GM18519 (cell line): ENCODE results near the gene LIPC.

Experiments used
- ATAC-seq: cut with Tn5 transposase; IDR thresholded peaks from one replicate; pipeline ENCODE4 v1.9.1; 2021; ENCODE audit warnings: mild to moderate bottlenecking, moderate library complexity; ENCODE audit not compliant: unreplicated experiment, low FRiP score

LIPC gene

DNA sequence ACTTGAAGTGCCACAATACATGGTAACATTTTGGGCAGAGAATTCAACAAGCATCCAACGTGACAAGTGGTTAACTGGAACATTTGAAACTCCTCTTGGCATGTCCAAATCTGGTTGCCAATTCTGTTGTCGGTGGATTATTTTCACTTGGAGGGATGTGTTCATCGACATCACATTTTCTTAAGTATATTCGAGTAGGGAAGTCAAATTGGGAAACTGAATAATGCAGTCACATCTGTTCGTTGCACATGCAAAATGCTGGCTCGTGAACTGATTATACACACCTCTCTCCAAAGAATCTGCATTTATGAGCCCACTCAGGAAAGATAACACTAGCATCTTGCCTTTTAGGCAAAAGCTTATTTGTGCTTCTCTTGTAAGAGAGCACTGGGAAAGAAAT is 139.7 kb downstream of the LIPC start:
- ATAC-seq: no peak

DNA sequence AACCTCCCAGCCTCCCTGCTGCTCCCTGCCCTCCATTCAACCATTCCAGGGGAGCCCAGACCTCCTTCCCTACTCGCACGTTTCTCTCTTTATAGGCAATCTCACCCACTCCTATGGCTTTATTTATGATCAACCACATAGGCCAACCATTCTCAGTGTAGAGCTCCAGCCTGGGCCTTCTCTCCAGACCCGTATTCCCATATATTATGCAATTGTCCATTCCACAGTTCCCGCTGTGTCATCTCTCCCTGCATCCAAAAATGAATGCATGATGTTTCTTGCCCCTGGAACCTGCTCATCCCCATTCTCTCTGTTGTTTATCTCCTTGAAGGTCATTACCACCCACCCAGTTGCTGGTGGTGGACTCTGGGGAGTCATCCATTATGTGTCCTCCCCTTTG is 140.7 kb downstream of the LIPC start:
- ATAC-seq: no peak

DNA sequence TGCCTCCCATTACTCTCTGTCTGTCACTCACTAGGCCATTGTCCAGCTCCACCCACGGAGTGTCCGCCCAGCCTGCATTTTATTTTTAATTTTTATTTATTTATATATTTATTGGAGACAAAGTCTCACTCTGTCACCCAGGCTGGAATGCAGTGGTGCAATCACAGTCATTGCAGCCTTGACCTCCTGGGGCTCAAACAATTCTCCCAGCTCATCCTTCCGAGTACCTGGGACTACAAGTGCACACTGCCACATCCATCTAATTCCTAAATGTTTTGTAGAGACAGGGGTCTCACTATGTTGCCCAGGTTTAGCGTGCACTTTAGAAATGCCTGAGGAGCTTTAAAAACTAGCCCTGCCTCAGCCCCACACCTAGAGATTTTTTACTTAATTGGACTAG is 141.5 kb downstream of the LIPC start:
- no peak for ATAC-seq

DNA sequence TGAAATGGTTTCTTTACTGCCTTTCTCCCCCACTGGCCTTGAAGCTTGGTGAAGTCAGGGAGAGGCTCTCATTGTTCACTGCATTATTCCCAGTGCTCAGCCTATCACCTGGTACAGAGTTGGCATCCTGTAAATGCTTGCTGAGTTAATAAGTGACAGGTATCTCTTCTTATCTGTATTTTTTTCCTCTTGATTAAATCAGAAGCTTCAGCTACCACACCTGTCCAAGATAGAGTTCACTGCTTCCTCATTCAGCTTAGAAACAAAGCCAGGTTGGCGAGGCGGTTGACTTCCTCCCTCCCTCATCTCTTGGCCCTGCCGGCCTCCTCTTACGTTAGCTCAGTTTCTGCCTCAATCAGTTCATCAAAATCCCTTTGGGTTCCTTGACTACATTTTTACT is 142.8 kb downstream of the LIPC start:
- ATAC-seq: no peak

DNA sequence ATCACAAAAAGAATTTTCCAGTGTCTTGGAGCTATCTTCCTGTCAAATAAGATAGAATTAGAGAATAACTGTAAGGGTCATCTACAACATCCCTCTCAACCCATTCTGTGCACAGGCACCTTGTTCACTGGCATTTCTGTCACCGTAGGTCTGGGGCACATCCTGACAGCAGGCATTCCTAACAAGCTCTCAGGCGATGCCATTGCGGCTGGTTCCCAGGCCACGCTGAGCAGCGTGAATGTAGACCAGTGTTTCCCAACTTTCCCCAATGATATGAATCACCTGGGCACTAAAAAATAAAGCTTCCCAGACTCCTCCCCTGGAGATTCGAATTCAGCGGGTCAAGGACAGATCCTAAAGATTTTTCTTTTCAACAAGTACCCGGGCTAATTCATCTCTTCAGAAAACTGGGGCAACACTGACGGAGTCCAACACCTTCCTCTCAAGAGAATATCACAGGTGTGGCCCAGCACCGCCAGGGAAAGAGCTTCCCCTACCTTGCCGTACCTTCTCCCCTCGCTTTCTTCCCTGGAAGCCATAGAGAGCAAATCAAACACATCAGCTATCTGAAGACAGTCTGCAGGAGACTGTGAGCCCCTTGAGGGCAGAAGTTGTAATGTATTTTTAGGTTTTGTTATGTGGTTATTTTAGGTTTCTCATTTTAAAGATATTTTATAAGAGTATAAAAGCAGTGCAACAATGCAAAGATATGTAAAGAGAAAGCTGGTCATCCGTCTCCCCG is 143.4 kb downstream of the LIPC start:
- ATAC-seq: no peak

DNA sequence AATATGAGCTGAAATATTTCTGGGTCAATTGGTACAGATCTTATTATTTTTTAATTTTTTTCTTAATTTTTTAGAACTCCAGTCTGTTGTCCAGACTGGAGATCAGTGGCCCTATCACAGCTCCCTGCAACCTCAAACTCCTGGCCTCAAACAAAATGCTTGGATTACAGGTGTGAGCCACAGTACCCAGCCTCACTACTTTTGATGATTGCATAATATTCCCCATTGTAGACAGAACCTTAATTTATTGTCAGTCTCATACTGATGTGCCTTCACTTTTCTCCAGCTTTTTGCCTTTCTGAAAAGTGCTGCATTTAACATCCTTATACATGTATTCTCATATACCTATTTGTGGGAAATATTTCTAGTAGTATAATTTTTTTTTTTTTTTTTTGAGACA is 144.9 kb downstream of the LIPC start:
- ATAC-seq: no peak

DNA sequence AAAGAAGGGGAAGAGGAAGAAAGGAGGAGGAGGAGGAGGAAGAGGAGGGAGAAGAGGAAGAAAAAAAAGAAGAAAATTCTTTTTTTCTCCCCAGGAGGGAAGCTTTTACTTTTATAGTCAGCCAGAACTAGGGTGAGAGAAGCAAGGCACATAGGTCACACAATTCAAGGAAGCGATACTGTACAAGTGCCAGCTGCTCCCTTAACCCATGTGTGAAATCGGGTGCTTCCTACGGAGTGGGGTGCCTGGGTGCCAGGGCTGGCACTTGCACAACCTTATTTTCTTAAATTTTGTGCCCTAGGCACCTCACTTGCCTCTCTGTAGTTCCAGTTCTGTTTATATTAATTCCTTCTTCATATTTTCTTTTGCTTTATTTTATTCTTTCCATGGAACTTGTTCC is 150.4 kb downstream of the LIPC start:
- ATAC-seq: no peak

DNA sequence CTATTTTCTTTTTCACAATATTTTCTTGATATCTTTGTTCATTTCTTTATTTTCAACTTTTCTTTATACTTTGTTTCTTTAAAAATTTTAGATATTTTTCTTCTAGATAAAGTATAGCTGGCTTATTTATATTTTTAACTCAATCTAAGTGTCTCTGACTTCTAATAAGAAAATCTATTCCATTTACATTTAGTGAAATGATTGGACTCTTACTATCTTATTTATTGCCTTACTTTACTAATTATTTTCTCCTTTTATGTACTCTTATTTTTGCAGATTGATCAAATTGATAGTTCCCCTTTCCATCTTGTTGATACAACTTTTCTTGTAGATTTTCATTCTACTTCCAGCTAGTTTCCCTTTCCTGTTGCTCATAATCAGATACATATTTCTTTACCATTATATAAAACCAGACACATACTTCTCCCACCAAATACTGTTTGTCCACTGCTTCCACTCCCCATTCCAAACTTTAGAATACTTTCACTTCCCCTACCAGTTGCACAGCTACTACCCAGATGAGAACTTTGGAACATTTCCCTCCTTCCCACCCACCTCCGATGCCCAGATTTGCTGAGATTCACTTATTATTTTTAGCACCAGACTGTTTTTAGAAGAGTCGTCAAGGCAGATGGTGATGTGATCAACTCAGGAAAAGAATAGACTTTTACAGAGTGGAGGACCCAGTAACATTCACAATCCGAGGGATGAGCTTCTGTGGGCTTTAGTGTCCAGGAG is 151.5 kb downstream of the LIPC start:
- ATAC-seq: no peak

DNA sequence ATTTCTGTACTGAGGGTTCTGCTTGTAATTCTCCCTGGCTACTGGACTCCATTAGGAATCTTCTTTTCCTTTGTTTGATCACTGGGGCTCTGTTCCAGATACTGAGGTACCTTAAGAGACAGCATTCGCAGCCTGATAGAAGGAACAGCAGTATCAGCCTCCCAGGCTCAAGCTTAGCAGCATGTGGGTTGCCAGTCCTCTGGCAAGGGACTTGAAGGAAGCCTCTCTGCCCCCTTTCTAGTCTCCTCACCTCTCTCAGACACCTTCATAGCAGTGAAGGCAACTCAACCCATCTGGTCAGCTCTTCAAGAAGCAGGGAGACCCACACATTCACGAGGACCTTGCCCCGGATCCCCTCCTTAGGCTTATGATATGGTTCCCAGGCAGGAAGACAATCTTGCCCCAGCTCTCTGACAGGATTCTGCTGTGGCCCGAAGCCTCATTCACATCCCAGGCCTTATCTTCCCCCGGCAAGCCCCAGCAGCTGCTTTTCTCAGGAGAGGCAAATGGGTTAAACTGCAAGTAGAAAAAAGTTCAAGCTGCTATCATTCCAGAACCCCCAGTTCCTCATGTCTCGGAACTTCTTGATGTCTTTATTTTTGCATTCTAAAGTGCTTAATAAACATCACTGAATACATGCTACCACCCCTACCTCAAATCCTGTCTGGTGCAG is 153.1 kb downstream of the LIPC start:
- no peak for ATAC-seq

DNA sequence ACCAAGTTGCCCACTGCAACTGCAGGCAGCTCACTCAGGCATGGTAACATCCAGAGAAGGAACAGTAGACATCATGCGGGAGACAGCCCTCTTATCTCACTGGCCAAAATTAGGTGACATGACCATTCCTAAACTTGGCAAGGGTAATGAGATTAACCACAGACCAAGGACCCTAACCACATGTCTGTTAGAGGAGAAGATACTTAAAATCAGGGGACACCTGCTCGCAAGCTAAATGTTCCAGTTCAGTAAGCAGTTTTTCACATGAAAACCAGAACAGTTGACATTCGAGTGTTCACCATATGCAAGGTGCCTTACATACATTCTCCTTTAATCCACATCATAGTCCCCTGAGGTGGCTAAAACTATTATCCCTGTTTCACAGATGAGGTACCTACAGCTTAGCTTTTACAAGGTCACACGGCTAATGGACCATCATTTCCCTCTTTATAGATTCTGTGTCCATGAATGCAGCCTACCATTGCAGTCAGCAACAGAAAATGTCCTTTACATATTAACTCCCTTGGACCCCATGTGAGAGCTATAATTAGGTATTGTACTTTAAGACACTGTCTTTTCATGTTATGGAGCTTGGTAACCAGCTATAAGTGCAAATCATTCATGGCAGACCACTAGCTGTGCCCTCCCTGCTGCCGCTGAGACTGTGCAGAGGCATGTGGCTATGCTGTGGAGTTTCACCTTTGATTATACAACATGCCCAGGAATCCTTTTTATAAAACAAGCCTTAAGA is 154.1 kb downstream of the LIPC start:
- ATAC-seq: no peak

DNA sequence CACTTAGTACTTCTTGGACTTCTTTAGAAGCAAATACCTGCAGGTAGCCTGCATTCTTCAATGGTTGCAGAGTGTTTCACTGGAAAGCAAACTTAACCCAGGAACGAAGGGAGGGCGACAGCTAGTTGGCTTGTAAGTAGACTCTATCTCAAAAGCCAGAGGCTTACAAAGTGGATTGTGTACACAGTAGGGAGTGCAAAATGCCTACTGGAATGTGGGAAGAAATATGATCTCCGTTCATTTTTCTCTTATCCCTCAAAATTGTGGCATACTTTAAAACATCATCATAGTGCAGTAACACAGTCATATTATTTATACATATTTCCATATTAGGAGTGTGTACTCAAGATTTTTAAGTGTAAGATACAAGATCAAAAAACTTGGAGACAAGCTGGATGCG is 155.7 kb downstream of the LIPC start:
- no peak for ATAC-seq

DNA sequence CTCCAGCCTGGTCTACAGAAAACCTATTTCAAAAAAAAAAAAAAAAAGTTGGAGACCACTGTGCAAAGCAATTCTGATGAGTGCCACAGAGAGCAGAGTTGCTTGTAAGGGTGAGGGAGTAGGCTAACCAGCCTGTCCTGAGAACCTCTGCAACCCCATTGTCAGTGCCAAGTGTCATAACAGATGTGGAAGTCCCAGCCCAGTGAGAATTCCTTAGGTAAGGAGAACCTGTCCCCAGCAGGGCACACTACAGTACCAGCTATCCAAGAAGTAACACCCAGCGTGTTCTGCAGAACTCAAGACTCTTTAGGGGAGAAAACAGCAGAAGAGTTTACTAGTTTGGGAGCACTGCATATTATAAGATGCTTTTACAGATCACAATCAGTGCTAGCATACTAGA is 156.3 kb downstream of the LIPC start:
- ATAC-seq: no peak

DNA sequence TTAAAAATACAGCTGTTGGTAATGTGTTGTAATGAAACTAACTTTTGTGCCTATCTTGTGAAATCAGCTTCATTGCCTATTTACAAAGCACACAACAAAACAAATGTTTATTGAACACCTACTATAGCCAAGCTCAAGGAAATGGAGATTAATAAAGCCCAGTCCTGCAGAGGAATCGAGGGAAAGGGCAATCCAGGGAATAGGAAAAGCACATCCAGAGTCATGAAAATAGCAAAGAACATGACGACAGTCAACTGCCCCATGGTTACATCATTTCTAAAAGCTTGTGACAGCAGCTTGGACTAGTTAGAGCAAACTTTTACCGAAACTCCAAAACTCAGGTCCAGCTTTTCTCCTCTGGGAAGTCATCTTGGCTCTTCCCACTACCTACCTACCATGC is 157.3 kb downstream of the LIPC start:
- no peak for ATAC-seq

DNA sequence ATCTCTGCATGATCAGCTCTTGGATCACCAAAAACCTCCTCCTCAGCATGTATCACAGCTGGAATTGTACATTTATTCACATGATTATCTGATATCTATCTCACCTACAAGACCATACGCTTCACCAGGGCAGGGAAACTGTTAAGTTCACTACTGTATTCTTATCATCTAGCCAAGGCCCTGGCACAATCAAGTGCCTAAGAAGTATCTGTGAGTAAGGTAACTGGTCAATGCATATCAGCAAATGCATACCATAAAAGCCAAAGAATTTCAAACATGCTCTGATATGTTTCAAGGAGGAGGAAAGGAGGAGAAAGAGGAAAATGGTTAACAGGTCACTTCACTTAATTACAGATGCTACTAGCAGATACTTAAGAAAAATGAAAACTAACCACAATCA is 158.4 kb downstream of the LIPC start:
- no peak for ATAC-seq

DNA sequence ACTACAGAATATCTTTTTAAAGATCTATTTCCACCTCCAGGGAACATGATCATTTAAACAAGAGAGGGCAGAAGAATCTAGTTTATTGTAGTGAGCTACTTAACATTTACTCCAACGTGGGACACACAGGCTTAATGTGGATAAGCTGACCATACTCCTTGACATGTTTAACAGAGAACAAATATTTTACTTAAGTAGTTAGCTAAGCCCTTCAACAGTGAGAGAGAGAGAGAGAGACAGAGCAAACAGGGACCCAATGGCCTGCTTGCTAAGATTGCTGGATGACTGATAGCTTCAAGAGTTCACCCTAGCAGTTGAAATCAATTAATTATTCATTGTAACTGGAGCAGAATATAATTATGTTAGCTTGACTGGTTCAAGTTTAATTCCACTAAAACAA is 159.1 kb downstream of the LIPC start:
- ATAC-seq: no peak

DNA sequence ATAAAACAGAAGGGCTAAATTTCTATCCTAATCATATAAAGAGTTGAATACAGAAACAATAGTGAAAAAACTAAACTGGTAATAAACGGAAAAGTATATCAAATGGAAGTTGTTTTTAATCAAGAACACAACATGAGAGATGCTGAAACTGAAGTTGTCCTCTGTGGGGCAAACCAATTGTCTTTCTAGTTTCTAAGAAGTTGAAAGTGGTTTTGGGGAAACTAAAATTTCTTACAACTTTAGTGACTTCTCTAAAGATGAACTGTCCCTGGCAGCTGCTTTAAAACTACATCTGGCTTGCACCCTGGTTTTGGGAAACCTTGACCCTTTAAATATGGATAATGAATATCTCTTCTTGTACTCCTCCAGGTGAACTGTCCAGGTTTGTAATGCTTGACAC is 162.1 kb downstream of the LIPC start:
- ATAC-seq: no peak

DNA sequence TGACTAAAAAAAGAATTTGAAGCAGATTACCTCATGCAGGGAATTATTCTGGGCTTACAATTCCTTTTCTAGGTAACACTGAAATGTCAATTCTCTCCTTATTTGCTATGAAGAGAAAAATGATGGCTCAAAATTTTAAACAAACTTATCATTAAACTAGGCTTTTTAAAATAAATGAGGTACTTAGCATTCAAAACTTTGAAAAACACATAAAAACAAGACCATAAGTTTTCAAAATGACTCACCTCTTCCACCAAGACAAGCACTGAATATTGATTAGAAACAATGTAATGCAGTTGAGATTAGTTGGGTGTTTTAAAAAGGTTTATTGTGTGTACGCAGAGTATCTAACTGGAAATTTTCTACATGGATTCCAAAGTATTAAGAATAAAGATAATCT is 163.1 kb downstream of the LIPC start:
- ATAC-seq: no peak

DNA sequence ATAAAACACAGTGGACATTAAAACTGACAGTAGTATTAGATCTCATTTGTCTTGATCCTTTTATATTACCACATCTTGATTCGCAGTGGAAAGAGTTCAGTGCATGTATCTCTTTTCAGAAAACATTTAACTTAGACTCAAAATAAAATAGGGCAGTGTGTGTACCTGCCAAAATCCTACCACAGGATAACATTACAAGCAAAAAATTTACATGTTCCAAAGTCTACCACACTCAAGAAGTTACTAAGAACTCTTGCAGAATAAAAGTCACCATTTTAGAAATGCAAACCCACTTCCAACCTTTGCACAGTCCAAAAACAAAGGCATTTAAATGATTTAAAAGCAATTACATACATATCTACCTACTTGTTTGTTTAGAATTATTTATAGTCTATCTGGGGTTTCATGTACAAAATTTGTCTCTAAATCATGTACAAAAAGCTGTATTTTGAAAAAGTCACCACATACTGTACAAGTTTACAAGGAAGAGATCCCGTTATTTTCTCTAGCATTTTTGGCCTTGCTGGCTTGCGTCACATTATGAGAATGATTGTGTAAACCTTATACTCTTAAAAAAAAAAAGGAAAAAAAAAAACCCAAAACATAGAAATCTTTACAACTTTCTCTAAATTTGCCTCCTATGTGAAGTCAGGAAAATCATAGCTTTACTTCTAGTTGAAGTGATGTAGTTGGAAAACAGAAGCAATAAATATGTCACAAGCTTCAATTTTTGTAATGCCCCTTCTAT is 163.9 kb downstream of the LIPC start:
- no peak for ATAC-seq

DNA sequence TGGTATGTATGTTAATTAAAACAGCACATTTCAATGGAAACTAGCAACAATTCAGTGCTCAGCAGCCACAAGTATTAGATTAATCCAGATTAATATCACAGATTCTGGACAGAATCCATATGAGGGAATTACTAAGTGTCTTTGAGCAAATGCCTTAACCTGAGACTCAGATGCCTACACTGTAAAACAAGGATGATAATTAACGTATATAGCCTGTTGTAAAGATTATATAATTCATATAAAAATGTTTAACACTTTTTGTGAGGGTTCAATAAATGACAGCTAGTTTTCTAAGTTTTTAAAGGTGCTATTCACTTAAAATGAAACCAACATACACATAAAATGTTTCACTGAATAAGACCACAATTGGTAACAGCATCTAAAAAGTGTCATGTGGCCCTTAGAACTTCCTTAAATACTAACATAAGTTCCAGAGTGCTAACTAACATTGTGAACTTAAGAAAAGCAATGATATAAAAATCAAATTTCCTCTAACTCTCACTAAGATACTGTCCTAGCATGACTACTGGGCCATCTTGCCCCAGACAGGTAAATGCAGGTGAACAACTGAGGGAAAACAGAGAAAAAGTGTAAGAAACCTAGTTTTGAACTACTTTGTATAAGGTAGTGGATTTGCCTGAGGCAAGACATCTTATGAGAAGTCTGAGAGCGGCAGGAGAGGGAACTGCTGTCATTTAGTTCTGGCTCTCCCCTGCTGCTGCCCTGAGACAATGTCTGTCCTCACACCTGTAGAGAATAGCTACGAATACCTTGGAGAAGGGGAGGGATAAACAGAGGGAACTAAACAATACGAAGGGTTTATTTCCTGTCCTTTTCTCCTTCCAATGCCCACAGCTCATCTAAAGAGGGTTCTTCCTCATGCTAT is 166.4 kb downstream of the LIPC start:
- no peak for ATAC-seq
